Activated CD8-positive, alpha-beta memory T cell treated with anti-CD3 and anti-CD28 coated beads, Interleukin-2, amount 50 U/mL, for 4 hours (primary cell): ENCODE data around the gene CYP4F8.
"Not testable (repeated sequence)": the region's sequence is repeated elsewhere in the genome, so short reads cannot be mapped to it uniquely, and the experiment has no call there.

Experiments
- DNase-seq: peaks from one replicate; pipeline ENCODE4 v3.0.0-alpha.2; 2020

The CYP4F8 gene

DNA sequence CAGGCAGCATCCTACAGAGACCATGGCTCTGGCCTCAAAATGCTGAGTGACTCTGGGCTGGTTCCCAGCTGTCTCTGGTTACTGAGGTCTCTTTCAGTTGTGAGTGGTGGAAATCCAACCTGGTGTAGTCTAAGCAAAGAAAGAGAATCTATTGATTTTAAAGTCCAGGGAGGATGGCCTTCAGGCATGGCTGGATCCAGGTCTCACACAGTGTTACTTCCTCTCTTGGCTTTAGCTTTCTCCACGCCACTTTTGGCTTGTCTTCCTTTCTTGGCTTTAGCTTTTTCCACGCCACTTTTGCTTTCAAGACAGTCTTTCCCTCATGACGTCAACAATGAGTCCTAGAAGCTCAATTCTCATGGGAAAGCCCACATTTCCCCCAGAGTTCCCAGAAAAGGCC lies 29.8 kb downstream of the CYP4F8 start:
- DNase-seq, result no peak

DNA sequence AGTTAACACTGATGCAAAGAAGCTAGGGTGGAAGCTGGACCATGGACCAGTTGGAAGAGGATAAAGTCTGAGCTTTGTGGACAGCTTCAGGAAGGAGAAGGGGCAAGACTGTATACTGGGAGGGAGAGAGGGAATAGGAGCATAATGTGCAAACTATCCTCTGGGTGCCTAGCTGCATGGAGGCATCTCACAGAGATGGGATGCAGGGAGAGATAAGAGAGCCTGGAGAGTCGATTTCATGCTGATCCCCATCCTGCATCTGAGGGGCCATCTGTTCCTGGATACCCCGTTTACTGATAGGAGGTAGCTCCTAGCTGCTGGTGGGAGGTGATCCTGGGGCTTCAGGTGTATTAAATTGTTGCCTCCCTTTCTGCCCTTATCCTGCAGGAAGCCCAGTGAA lies 34.5 kb downstream of the CYP4F8 start:
- DNase-seq, result no peak

DNA sequence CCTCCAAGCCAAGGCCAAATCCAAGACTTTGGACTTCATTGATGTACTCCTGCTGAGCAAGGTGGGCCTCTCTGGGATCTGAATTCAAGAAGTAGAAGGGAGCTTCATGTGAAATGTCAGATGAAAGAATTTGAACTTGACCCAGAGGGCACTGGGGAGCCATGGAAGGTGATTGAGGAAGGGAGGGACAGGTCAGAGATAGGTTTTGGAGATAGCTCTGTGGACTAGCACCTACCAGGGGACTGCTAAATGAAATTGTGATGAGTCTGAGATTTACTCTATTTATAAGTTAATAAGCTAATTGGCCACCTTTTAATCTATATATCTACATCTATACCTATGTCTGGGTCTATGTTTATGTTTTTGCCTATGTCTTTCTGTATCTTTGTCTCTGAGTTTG lies 35.1 kb downstream of the CYP4F8 start:
- not testable (repeated sequence) for DNase-seq

DNA sequence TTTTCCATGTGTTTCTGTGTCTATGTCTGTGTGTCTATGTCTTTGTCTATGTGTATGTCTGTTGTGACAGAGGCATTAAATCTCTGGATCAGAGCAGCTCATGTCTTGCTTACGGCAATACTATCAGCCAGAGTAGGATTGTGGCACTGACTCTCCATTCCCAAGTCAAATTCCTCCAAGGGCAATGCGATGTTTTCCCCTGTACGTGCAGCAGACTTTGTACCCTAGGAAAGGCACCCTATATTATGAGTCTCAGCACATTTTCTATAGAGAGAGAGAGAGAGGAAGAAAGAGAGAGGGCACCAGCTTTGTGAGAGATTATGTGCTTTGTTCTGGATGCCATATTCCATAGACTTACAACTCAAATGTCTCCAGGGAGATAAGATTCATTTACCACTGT lies 36.8 kb downstream of the CYP4F8 start:
- DNase-seq, result no peak

DNA sequence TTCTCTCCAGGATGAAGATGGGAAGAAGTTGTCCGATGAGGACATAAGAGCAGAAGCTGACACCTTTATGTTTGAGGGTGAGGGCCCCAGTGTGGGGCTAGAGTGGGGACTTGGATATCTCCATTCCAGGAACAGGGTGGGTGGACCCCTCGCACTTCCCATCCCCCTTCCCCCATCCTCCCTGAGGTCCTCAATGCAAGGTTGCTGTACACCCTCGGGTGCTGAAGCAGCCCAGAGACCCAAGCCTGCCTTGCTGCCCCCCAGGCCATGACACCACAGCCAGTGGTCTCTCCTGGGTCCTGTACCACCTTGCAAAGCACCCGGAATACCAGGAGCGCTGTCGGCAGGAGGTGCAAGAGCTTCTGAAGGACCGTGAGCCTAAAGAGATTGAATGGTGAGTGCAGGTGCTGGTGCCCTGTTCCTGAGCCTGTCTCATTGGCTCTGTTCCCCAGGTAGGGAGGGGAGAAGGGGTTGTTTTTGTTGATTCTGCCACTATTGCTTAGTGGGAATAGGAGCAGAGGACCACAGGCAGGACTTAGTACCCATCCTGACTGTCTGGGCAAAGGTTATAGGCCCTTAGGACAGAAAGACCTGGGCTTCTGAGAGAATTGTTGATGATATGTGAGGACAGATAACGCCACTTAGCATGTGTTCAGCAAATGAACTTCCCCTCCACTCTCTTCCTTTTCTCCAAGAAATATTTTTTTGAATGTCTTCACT lies 37.7 kb downstream of the CYP4F8 start:
- no peak for DNase-seq

DNA sequence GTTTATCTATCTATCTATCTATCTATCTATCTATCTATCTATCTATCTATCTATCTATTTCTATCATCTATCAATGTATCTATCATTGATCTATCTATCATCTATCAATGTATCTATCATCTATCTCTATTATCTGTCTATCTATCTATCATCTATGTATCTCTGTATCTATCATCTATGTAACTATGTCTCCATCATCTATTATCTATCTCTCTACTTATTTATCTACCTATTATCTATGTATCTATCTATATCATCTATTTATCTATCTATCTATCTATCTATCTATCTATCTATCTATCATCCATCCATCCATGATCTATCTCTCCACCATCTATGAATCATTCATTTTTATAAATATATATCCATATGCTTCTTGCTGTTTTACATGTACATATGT lies 41.4 kb downstream of the CYP4F8 start:
- no peak for DNase-seq

DNA sequence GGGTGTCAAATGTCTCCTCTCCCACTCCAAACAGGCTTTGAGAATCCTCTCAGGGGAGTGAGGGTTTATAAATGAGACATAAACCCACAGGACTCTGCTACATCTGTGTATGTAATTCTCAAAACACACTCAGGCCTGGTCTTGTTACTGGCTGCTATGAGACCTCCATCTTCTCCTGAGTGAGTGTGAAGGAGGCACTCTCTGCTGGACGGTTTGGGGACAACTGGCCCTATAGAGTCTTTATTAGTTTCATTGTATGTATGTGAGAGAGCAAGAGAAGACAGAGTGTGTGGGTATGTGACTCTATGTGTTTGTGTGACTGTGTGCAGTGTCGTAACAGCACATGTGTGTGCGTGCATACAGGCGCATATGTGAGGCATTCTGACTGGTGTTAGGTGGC lies 48.2 kb downstream of the CYP4F8 start:
- no peak for DNase-seq

DNA sequence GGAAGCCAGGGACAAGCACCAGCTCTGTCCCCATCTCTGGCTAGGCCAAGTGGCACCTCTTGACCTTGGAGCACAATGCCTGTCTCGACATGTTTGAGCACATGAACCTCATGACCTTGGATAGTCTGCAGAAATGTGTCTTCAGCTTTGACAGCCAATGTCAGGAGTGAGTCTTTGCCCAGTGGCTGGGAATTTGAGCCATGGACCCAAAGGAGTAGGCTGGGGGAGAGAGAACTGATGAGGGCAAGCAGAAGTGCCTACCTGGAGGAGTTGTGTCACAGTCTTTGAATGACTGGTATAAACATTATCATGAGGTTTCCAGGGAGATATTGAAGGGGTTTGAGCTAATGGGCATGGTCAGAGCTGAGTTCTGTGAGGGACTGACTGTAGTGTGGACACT lies 51.2 kb downstream of the CYP4F8 start:
- no peak for DNase-seq

DNA sequence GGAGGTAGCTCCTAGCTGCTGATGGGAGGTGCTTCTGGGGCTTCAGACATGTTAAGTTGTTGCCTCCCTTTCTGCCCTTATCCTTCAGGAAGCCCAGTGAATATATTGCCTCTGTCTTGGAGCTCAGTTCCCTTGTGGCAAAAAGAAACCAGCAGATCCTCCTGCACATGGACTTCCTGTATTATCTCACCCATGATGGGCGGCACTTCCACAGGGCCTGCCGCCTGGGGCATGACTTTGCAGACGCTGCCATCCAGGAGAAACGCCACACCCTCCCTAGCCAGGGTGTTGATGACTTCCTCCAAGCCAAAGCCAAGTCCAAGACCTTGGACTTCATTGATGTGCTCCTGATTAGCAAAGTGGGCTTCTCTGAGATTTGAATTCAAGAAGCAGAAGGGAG lies 51.9 kb downstream of the CYP4F8 start:
- DNase-seq, result no peak

DNA sequence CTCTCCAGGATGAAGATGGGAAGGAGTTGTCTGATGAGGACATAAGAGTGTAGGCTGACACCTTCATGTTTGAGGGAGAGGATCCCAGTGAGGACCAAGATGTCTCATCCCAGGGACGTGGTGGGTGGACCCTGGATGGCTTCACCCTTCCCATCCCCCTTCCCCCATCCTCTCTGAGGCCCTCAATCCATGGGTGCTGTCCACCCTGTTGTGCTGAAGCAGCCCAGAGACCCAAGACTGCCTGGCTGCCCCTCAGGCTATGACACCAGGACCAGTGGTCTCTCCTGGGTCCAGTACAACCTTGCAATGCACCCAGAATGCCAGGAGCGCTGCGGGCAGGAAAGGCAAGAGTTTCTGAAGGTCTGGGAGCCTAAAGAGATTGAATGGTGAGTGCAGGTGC lies 54.4 kb downstream of the CYP4F8 start:
- no peak for DNase-seq

DNA sequence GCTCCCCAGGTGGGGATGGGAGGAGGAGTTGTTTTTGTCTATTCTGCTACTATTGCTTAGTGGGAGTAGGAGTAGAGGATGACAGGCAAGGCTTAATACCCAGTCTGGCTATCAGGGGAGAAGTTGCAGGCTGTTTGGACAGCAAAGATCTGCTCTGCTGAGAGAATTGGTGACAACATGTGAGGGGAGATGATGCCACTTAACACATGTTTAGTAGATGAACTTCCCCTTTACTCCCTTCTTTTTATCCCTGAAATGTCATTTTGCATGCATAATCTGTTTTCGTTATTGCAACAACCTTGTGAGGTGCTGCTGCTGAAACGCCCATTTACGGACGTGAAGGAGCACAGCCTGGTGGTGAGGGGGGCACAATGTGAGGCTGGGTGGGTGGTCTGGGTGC lies 54.9 kb downstream of the CYP4F8 start:
- DNase-seq, result no peak

DNA sequence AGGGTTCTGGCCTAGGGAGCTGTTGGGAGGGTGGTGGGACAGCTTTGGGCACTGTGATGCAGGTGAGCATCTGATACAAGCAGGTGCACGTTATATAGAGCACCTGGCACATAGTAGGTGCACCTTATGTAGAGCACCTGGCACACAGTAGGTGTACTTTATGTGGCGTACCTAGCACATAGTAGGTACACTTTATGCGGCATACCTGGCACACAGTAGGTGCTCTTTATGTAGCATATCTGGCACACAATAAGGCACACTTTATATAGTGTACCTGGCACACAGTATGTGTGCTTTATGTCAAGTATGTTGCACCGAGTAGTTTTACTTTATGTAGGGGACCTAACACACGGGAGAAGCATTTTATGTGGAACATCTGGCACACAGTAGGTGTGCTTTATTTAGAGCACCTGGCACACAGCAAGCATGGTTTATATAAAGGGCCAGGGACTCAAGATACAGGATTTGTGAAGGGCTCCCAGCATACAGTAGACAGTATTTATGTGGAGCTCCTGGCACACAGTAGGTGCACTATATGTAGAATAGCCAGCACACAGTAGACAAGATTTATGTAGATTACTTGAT lies 56.3 kb downstream of the CYP4F8 start:
- DNase-seq, result no peak

DNA sequence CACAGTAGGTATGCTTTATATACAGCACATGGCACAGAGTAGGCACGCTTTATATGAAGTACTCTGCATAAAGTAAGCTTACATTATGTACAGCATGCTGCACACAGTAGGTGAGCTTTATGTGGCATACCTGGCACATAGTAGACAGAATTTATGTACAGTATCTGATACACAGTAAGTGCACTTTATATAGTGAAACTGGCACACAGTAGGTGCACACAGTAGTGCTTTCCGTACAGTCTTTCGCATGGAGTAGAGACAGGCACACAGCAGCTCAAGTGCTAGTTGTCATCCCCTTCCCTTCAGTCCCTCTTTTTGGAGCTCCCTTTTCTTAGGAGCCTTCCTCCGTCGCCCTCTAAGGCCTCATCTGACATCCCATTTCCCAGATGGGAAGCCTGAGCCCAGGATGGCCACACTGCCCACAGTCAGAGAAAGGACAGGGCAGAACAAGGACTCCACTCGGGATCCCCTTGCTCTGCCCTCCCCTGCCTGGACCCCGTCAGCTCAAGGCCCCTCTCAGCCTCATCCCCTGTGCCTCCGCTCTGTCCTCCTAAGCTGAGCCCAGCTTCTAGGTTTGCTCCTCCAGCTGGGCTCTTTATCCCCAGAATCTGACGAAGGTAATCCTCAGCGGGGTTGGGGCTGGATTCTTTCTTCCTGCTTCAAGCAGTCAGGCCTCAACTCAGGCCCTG lies 57.0 kb downstream of the CYP4F8 start:
- no peak for DNase-seq

DNA sequence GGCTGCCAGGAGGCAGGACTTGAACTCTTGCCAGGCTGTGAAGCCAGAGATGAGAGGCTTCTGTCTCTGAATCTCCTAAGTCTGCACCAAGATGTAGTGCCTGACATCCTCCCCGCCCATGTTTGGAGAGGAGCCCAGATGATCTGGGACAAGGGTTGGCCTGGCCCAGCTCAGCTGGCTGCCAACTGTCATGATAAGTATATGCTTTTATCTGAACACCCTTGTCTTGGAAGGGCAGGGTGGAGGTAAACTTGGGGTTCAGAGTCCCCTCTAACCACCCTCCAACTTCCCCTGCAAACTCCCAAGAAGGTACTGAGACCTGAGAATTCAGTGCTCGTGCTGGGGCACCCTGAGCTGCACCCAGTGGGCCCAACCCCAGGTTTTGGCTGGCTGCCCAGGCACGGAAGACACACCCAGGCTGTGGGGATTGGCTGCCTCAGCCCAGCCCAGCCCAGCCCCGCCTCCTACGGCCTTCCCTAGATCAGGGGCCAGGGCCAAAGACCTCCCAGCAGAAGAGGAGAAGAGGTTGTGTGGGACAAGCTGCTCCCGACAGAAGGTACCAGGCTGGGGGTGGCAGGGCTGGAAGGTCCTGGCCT lies 57.7 kb downstream of the CYP4F8 start, which contains the start of gene CYP4F12:
CYP4F12 (plus strand) TSS at position 508 of the 596 bp plus-strand sequence. CDS start 443 bp downstream, outside the sequence.
- no peak for DNase-seq

DNA sequence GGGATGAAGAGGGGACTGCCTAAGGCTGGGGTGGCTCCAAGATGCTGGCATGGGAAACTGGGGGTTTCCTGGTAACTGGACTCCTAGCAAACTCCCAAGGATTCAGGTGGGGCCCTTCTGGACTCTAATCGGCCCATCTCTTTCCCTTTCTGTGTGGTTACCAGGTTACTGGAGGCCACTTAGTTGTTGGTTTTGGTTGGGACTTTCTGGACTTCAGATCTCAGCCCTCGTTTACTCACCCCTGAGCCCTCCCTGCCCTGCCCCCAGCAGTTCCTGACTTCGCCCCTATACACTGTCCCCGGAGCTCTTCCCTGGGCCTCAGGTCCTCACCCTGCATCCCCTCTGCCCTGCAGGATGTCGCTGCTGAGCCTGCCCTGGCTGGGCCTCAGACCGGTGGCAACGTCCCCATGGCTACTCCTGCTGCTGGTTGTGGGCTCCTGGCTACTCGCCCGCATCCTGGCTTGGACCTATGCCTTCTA lies 58.2 kb downstream of the CYP4F8 start:
- DNase-seq, result no peak

DNA sequence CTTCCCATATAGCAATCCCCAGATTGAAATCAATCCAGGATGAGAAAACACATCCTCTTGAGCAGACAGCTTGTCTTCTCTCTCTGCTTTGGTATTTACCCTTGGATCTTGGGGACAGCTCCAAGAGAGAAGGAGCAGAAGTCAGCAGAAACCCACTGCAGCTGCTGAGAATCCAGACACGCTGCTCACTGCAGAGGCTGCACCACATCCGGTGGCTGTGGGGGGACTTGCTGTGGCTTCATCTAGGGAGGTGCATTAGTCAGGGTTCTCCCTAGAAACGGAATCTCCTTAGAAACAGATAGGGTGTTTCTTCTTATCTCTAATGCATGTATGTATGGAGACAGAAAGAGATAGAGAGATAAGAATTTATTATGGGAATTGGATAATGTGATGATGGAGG lies 60.5 kb downstream of the CYP4F8 start:
- no peak for DNase-seq

DNA sequence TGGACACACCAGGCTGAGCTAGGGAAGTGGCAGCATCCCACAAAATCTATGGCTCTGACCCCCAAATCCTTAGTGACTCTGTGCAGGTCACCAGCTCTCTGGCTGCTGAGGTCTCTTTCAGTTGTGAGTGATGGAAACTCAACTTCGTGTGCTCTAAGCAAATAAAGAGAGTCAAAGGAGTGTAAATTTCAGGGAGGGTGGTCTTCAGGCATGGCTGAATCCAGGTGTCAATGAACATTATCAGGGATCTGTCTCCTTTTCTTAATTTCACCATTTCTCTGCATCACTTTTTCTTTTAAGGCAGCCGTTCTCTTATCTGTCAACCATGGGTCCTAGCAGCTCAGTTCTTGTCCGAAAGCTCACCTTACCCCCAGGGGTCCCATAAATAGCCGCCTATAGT lies 64.1 kb downstream of the CYP4F8 start:
- no peak for DNase-seq

DNA sequence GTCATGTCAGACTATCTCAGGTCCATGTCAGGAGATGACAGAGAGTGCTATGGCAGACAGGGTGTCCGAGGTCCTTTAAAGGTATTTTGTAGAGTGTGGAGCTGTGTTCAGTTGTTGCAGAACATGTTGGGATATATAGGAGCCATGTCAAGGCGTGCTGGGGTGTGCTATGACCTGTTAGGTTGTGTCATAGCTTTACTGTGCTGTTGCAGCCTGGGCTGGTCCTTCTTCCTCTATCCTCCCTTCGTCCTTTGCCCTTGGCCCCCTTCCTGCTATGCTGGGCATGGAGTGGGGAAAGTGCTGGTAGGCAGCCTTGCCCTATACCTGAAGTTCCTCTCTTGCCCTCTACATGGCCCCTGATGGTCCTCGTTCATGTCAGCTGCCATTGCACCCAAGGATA lies 64.8 kb downstream of the CYP4F8 start:
- not testable (repeated sequence) for DNase-seq
